Measurements from ENCODE around the gene E2F6. TPM values are rescaled to one million over a fixed set of nuclear protein-coding genes. Genes with fewer than 3 reads are reported as not detected.

Gene E2F6
- total and polyA plus RNA-seq, 9 donors, result 15.0 to 23.2 (median 18.5) TPM

DNA sequence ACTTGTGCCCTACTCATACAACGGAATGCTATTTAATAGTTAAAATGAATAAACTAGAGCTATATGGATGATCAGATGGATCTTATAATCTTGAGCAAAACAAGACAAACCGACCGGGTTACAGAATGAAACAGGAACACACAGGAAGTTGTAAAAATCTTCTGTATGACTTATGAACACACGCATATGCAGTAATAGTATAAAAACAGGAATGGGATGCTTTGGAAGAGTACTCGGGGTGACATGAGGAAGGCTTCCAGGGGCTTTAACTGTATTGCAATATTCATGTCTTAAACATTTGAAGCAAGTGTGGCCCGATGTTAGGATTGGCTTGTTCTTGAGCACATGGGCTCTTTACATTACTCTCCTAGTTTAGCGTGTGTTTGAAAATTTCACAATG is 14.9 kb upstream of the E2F6 start:
- H3K36me3 ChIP-seq (ENCODE audit: control insufficient read depth, insufficient read depth, low read length), result no peaks in the 10 kb centered on the region
- DNase-seq, result no peak
- H3K9me3 ChIP-seq (replicated peaks; ENCODE audit: control insufficient read depth, low read depth, low read length), result no peaks in the 10 kb centered on the region
- no CpG with 5 or more reads among the region's 7 CpGs for WGBS (ENCODE audit: insufficient coverage)
- no peak overlapping the region for H3K4me3 ChIP-seq (ENCODE audit: low read length)
- H3K27me3 ChIP-seq (ENCODE audit: control insufficient read depth, insufficient read depth, low read length), result peaks cover 8% of the 10 kb centered on the region
- peaks cover 24% of the 10 kb centered on the region for H3K4me1 ChIP-seq (ENCODE audit: control insufficient read depth, insufficient read depth, low read length)
- no peak overlapping the region for H3K27ac ChIP-seq (ENCODE audit: low read length)

DNA sequence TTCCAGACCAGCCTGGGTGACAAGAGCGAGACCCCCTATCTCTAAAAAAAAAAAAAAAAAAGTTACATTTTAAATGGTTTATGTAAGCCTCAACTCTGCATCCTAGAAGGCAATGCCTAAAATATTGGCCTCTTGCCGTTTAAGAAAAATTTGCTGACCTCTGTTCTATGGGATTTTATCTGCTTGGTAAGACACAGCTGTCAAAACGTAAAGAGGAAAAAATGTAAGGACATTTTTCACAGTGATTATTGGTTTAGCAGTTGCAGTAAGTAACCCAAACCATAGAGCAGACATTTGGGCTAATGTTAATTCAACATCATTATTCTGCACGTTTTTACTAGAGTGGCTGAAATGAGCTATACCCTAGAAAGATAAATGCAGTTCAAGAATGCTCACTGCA is 14.4 kb upstream of the E2F6 start:
- Histone ChIP-seq H3K9me3 (replicated peaks; ENCODE audit: control insufficient read depth, low read depth, low read length) (no peaks in the 10 kb centered on the region), H3K4me3 (ENCODE audit: low read length) (no peak overlapping the region), H3K27ac (ENCODE audit: low read length) (no peak overlapping the region), H3K4me1 (ENCODE audit: control insufficient read depth, insufficient read depth, low read length) (peaks cover 24% of the 10 kb centered on the region), H3K36me3 (ENCODE audit: control insufficient read depth, insufficient read depth, low read length) (no peaks in the 10 kb centered on the region), H3K27me3 (ENCODE audit: control insufficient read depth, insufficient read depth, low read length) (peaks cover 8% of the 10 kb centered on the region)
- WGBS (ENCODE audit: insufficient coverage), result no CpG with 5 or more reads among the region's 4 CpGs
- DNase-seq, result peak; percentile 46

DNA sequence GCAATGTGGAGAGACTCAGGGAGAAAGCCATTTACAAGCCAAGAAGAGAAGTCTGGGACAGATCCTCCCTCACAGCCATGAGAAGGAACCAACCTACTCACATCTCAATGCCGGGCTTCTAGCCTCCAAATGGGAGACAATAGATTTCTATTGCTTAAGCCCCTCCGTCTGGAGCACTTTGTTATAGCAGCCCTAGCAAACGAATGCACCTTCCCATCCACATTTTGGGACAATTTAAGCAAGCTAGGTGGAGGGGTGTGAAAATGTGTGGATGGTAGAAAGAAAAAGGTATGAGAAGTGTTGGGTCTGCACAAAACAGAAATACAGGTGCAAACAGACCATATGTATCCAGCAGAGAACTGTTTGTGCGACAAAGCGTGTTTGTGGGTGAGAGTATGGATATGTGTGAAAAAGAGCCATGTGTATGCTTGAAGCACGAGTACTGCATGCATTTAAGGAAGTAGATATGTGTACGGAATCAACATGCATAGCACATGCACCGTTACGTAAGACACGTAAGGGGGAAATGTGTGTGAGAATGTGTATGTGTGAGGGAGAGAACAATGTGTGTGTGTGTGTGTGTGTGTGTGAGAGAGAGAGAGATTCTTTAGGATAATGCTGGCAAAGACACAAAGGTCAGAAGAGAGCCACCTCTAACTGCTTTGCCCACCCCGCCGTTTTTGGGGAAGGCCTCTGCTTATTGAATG is 13.1 kb upstream of the E2F6 start:
- Histone ChIP-seq H3K9me3 (replicated peaks; ENCODE audit: control insufficient read depth, low read depth, low read length) (no peaks in the 10 kb centered on the region), H3K27ac (ENCODE audit: low read length) (no peak overlapping the region), H3K36me3 (ENCODE audit: control insufficient read depth, insufficient read depth, low read length) (no peaks in the 10 kb centered on the region), H3K27me3 (ENCODE audit: control insufficient read depth, insufficient read depth, low read length) (peaks cover 6% of the 10 kb centered on the region), H3K4me1 (ENCODE audit: control insufficient read depth, insufficient read depth, low read length) (peaks cover 23% of the 10 kb centered on the region), H3K4me3 (ENCODE audit: low read length) (no peak overlapping the region)
- 80% methylated on average over 9 of the region's 12 CpGs for WGBS (ENCODE audit: insufficient coverage)
- DNase-seq, result no peak

DNA sequence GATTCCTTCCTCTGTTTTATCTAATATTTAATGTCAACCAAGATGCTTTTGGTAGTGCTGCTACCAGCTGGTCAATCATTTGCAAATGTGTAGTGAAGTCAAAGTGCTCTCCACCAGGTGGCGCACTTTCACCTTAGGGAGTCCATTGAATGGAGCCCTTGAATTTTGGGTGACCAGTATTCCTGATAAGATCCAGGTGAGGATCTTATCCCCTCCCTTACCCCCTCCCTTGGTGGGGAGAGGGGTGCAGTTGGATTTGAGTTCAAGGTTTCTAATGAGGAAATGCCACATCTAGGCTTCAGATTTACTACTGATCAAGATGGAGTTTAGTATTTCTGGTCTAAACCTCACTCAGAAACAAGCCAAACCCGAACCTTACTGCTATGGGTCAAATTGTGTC is 12.0 kb upstream of the E2F6 start:
- peaks cover 3% of the 10 kb centered on the region for H3K27me3 ChIP-seq (ENCODE audit: control insufficient read depth, insufficient read depth, low read length)
- no peak overlapping the region for H3K27ac ChIP-seq (ENCODE audit: low read length)
- H3K4me1 ChIP-seq (ENCODE audit: control insufficient read depth, insufficient read depth, low read length), result peaks cover 28% of the 10 kb centered on the region
- DNase-seq, result peak; percentile 93
- no peaks in the 10 kb centered on the region for H3K36me3 ChIP-seq (ENCODE audit: control insufficient read depth, insufficient read depth, low read length)
- H3K9me3 ChIP-seq (replicated peaks; ENCODE audit: control insufficient read depth, low read depth, low read length), result no peaks in the 10 kb centered on the region
- no peak overlapping the region for H3K4me3 ChIP-seq (ENCODE audit: low read length)
- WGBS (ENCODE audit: insufficient coverage), result no CpG with 5 or more reads among the region's 2 CpGs

DNA sequence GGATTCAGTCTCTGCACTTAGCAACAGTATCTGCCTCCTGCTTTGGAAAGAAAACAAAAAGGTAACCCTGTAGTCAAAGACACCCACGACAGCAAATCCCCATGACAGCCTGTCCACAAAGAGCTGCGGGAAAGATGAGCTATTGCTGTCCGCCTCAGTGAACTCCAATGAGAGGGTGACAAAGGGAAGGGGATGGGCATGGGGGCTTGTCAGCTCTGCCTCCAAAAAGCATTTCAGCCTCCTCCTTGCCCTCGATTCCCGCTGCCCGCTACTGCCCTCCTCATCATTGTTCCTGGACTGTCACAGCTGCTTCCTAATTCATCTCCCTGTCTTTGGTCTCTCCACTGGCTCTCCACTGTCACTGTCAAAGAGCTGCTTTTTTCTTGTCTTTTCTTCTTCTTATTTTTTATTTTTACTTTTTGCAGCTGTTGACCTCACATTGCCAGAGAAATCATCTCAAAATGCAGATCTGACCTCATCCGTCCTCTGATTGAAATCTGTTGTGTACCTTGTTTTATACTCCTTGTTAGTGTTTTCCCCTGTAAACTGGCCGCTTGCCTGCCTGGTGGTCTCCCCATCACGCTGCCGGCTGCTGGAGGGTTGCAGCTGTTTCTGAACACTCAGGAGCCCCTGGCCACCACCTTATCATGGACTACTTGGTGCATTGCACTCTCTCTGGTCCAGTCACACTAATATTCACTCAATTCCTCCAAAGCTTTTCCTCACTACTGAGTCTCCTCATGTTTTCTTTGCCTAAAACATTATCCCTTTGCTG is 7.9 kb upstream of the E2F6 start:
- Histone ChIP-seq H3K36me3 (ENCODE audit: control insufficient read depth, insufficient read depth, low read length) (no peaks in the 10 kb centered on the region), H3K27ac (ENCODE audit: low read length) (no peak overlapping the region), H3K4me1 (ENCODE audit: control insufficient read depth, insufficient read depth, low read length) (peaks cover 12% of the 10 kb centered on the region), H3K27me3 (ENCODE audit: control insufficient read depth, insufficient read depth, low read length) (no peaks in the 10 kb centered on the region), H3K4me3 (ENCODE audit: low read length) (no peak overlapping the region), H3K9me3 (replicated peaks; ENCODE audit: control insufficient read depth, low read depth, low read length) (no peaks in the 10 kb centered on the region)
- 47% methylated on average over 7 of the region's 10 CpGs for WGBS (ENCODE audit: insufficient coverage)
- no peak for DNase-seq

DNA sequence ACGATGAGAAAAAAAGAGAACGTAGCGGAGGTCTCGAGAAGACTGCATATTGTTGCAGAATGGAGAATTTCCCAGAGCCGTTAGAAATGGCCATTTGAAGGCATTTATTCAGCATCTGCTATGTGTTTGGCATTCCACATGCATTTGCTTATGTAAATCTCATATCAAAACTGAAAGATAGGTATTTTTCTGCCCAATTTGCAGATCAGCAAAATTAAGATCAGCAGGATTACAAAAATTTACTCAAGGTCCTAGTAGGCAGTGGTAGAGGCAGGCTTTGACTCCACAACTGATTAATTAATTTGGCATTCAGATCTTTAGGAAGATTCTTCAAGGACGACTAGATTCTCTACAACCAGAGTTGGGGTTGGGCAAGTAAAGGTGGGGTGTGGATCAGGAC is 1.8 kb upstream of the E2F6 start:
- Histone ChIP-seq H3K27me3 (ENCODE audit: control insufficient read depth, insufficient read depth, low read length) (no peaks in the 10 kb centered on the region), H3K36me3 (ENCODE audit: control insufficient read depth, insufficient read depth, low read length) (peaks cover 7% of the 10 kb centered on the region), H3K4me3 (ENCODE audit: low read length) (no peak overlapping the region), H3K9me3 (replicated peaks; ENCODE audit: control insufficient read depth, low read depth, low read length) (no peaks in the 10 kb centered on the region), H3K27ac (ENCODE audit: low read length) (no peak overlapping the region), H3K4me1 (ENCODE audit: control insufficient read depth, insufficient read depth, low read length) (peaks cover 22% of the 10 kb centered on the region)
- no peak for DNase-seq
- no CpG with 5 or more reads among the region's 6 CpGs for WGBS (ENCODE audit: insufficient coverage)

DNA sequence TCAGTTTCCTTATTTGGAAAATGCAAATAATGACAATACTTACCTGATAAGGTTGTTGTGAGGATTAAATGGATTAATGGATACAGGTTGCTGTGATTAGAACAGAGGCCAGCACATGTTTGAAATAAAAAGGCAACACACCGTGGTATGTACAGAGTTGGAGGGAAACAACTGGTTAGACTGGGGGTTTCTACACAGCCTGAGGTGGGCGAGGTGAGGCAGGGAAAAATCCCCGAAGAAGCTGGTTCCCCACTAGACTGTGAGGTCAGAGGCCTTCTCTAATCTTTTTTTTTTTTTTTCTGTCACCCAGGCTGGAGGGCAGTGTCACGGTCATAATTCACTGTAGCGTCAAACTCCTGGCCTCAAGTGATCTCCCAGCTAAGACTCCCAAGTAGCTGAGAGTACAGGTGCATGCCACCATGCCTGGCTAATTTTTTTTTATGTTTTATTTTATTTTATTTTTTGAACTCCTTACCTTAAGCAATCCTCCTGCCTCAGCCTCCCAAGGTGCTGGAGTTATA is 1.2 kb upstream of the E2F6 start:
- Histone ChIP-seq H3K27ac (ENCODE audit: low read length) (no peak overlapping the region), H3K36me3 (ENCODE audit: control insufficient read depth, insufficient read depth, low read length) (peaks cover 7% of the 10 kb centered on the region), H3K9me3 (replicated peaks; ENCODE audit: control insufficient read depth, low read depth, low read length) (no peaks in the 10 kb centered on the region), H3K4me1 (ENCODE audit: control insufficient read depth, insufficient read depth, low read length) (peaks cover 22% of the 10 kb centered on the region), H3K4me3 (ENCODE audit: low read length) (no peak overlapping the region), H3K27me3 (ENCODE audit: control insufficient read depth, insufficient read depth, low read length) (no peaks in the 10 kb centered on the region)
- no peak for DNase-seq
- WGBS (ENCODE audit: insufficient coverage), result 43% methylated on average over 1 of the region's 5 CpGs

DNA sequence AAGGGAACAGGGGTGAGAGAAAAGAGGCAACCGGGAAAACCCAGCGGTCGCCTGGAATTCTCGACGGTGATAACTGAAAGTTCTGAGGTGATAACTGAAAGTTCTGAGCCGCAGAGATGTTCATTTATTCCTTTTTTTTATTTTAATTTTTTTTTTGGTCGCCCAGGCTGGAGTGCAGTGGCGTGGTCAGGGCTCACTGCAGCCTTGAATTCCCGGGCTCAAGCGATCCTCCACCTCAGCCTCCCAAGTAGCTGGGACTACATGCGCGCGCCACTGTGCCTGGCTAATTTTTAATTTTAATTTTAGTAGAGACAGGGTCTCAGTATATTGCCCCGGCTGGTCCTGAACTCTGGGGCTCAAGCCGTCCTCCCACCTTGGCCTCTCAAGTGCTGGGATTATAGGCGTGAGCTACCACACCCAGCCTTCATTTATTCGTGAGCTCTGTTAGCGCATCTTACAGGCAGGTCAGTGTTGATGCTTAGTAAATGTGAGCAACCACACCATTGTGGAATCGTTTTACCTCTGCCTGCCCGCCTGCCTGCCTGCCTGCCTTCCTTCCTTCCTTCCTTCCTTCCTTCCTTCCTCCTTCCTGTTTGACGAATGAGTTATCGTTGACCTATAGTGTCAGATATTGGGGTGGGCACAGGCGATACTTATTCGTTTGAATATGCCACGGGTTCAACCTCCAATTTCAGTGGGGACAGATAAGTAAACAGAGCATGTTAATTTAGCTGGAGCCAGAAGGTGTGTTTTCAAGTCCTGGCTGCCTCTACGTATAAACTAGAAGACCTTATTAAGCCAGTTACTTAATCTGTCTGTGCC is 557 bp upstream of the E2F6 start:
- Histone ChIP-seq H3K36me3 (ENCODE audit: control insufficient read depth, insufficient read depth, low read length) (peaks cover 7% of the 10 kb centered on the region), H3K9me3 (replicated peaks; ENCODE audit: control insufficient read depth, low read depth, low read length) (no peaks in the 10 kb centered on the region), H3K27ac (ENCODE audit: low read length) (no peak overlapping the region), H3K27me3 (ENCODE audit: control insufficient read depth, insufficient read depth, low read length) (no peaks in the 10 kb centered on the region), H3K4me1 (ENCODE audit: control insufficient read depth, insufficient read depth, low read length) (peaks cover 22% of the 10 kb centered on the region), H3K4me3 (ENCODE audit: low read length) (peak overlapping the region; percentile 59)
- 43% methylated on average over 14 of the region's 26 CpGs for WGBS (ENCODE audit: insufficient coverage)
- no peak for DNase-seq

DNA sequence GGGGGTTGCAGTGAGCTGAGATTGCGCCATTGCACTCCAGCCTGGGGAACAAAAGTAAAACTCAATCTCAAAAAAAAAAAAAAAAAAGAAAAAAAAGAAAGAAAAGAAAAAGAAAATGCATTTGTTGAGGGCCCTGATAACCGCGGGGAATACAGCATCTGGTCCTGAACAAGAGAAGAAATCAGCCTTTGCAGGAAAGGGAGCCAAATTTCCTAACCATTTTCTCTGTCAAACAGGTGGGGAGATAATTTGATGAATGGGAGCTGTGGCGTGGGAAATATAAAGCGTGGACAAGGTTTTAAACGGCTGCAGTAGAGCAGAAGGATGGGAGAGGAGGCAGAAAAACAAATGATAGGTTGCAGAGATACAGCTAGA is 864 bp downstream of the E2F6 start:
- Histone ChIP-seq H3K9me3 (replicated peaks; ENCODE audit: control insufficient read depth, low read depth, low read length) (no peaks in the 10 kb centered on the region), H3K27me3 (ENCODE audit: control insufficient read depth, insufficient read depth, low read length) (no peaks in the 10 kb centered on the region), H3K4me1 (ENCODE audit: control insufficient read depth, insufficient read depth, low read length) (peaks cover 22% of the 10 kb centered on the region), H3K27ac (ENCODE audit: low read length) (peak overlapping the region; percentile 86), H3K4me3 (ENCODE audit: low read length) (peak overlapping the region; percentile 59), H3K36me3 (ENCODE audit: control insufficient read depth, insufficient read depth, low read length) (peaks cover 7% of the 10 kb centered on the region)
- WGBS (ENCODE audit: insufficient coverage), result 16% methylated on average over 3 of the region's 6 CpGs
- no peak for DNase-seq

DNA sequence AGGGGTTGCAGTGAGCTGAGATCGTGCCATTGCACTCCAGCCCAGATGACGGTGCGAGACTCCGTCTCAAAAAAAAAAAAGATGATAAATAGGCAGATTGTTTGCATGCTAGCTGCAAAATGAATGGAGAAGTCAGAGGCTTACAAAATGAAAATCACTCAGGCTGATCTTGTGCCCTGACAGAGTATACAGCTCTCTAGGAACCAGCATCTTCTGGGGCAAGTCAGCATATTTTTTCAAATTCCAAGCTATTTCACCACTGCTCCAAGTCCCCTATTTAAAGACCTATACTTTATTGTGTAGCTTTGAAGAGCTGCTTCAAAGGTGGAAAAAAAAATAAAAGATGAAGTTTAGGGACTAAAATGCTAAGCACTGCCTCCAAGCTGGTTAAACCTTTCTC is 6.1 kb downstream of the E2F6 start:
- no peaks in the 10 kb centered on the region for H3K27me3 ChIP-seq (ENCODE audit: control insufficient read depth, insufficient read depth, low read length)
- no peak overlapping the region for H3K4me3 ChIP-seq (ENCODE audit: low read length)
- H3K4me1 ChIP-seq (ENCODE audit: control insufficient read depth, insufficient read depth, low read length), result peaks cover 24% of the 10 kb centered on the region
- H3K36me3 ChIP-seq (ENCODE audit: control insufficient read depth, insufficient read depth, low read length), result peaks cover 15% of the 10 kb centered on the region
- no peaks in the 10 kb centered on the region for H3K9me3 ChIP-seq (replicated peaks; ENCODE audit: control insufficient read depth, low read depth, low read length)
- DNase-seq, result no peak
- 97% methylated on average over 4 of the region's 4 CpGs for WGBS (ENCODE audit: insufficient coverage)
- H3K27ac ChIP-seq (ENCODE audit: low read length), result no peak overlapping the region

Data from muscle of leg (tissue), 11 donors.